GM19351 (cell line): Measurements from ENCODE around the gene KRT80.

Experiments used
- ATAC-seq: cut with Tn5 transposase; IDR thresholded peaks from one replicate; pipeline ENCODE4 v1.9.1; 2021; ENCODE audit warnings: mild to moderate bottlenecking, moderate library complexity; ENCODE audit not compliant: unreplicated experiment

The KRT80 gene

GRCh38 chr12:52229836-52230343, 38.1 kb upstream of the KRT80 start:
- no peak for ATAC-seq

GRCh38 chr12:52228931-52229330, 37.1 kb upstream of the KRT80 start:
- ATAC-seq, result no peak

- ATAC-seq, result no peak
These were observed 36.6 kb upstream of the KRT80 start for GRCh38 chr12:52228366-52228765.

- ATAC-seq, result no peak
These were observed 35.9 kb upstream of the KRT80 start for GRCh38 chr12:52227606-52228166.

- ATAC-seq, result no peak
These were observed 34.6 kb upstream of the KRT80 start for GRCh38 chr12:52226446-52226845.

- no peak for ATAC-seq
These were observed 33.9 kb upstream of the KRT80 start for GRCh38 chr12:52225752-52226151.

- no peak for ATAC-seq
These were observed 32.3 kb upstream of the KRT80 start for GRCh38 chr12:52224151-52224550.

- ATAC-seq, result no peak
These were observed 31.7 kb upstream of the KRT80 start for GRCh38 chr12:52223406-52224039.

- no peak for ATAC-seq
These were observed 30.9 kb upstream of the KRT80 start for GRCh38 chr12:52222692-52223091.

GRCh38 chr12:52221912-52222457, 30.2 kb upstream of the KRT80 start:
- ATAC-seq, result peak; percentile 44

GRCh38 chr12:52221070-52221781, 29.4 kb upstream of the KRT80 start:
- no peak for ATAC-seq

GRCh38 chr12:52220477-52220876, 28.7 kb upstream of the KRT80 start:
- no peak for ATAC-seq

GRCh38 chr12:52218001-52218400, 26.2 kb upstream of the KRT80 start:
- ATAC-seq, result no peak

- ATAC-seq, result no peak
These were observed 25.4 kb upstream of the KRT80 start for GRCh38 chr12:52217223-52217622.

- ATAC-seq, result no peak
These were observed 25.0 kb upstream of the KRT80 start for GRCh38 chr12:52216807-52217206.

- ATAC-seq, result no peak
These were observed 24.3 kb upstream of the KRT80 start for GRCh38 chr12:52216100-52216499.

GRCh38 chr12:52215587-52216031, 23.8 kb upstream of the KRT80 start:
- ATAC-seq, result no peak

GRCh38 chr12:52214421-52214802, 22.6 kb upstream of the KRT80 start:
- ATAC-seq, result no peak

GRCh38 chr12:52213564-52214420, 22.0 kb upstream of the KRT80 start:
- ATAC-seq, result no peak

GRCh38 chr12:52212701-52213563, 21.1 kb upstream of the KRT80 start:
- no peak for ATAC-seq
